Aorta (tissue), 5 donors: Measurements from ENCODE around the gene RASAL1. TPM values are rescaled to one million over a fixed set of nuclear protein-coding genes. Genes with fewer than 3 reads are reported as not detected.

Source experiments
- ATAC-seq: fragments of 200-7000 bp; cut with Tn5 transposase; one replicate; pipeline ENCODE4 v1.9.1; 2022; ENCODE audit warnings: moderate library complexity; ENCODE audit not compliant: low FRiP score
- DNase-seq, 2 donors: peaks; one replicate each; pipeline ENCODE4 v3.0.0-alpha.2; 2020
- H3K27ac ChIP-seq, 2 donors: one replicate each; pipeline ENCODE4 v1.5.1; 2013; ENCODE audit warnings: low read length in 2 of 2, mild to moderate bottlenecking in 2 of 2, moderate library complexity in 2 of 2, control low read depth in 1 of 2, inconsistent platforms in 1 of 2, low read depth in 1 of 2
- H3K27me3 ChIP-seq, 2 donors: one replicate each; pipeline ENCODE4 v1.6.1; 2013; ENCODE audit warnings: control low read depth in 1 of 2, low read length in 1 of 2, mild to moderate bottlenecking in 1 of 2, moderate library complexity in 1 of 2; ENCODE audit not compliant: insufficient read depth in 2 of 2, control insufficient read depth in 1 of 2
- H3K36me3 ChIP-seq, 2 donors: one replicate each; pipeline ENCODE4 v1.6.1; 2013; ENCODE audit warnings: control low read depth in 1 of 2, low read length in 1 of 2, mild to moderate bottlenecking in 1 of 2; ENCODE audit not compliant: insufficient read depth in 2 of 2, control insufficient read depth in 1 of 2
- H3K4me1 ChIP-seq, 2 donors: one replicate each; pipeline ENCODE4 v1.6.1; 2013; ENCODE audit warnings: low read length in 2 of 2, control low read depth in 1 of 2, mild to moderate bottlenecking in 1 of 2, moderate library complexity in 1 of 2; ENCODE audit not compliant: insufficient read depth in 2 of 2, control insufficient read depth in 1 of 2
- H3K4me3 ChIP-seq, 2 donors: one replicate each; pipeline ENCODE4 v1.5.1; 2013; ENCODE audit warnings: low read length in 2 of 2, control low read depth in 1 of 2, mild to moderate bottlenecking in 1 of 2
- H3K9me3 ChIP-seq: one replicate; pipeline ENCODE4 v1.6.1; 2013; ENCODE audit warnings: mild to moderate bottlenecking, low read length; ENCODE audit not compliant: control insufficient read depth
- WGBS, 2 donors: extraction: QIAGEN DNeasy Blood & Tissue Kit; methylation state at CpG; one replicate each; pipeline ENCODE4 v1.1.7; 2013; 5-methylcytosine and 5-hydroxymethylcytosine counted together
- intact Hi-C, 2 donors: fragments of 100-400 bp; cut with DNase I; formaldehyde crosslinking; loops; one replicate each; pipeline versions ENCODE4 v1.14.2 to v1.15.0; 2022
- polyA plus RNA-seq, 2 donors: library from polyadenylated mRNA; stranded (reverse); fragments of 200-250 nt; gene quantifications; one replicate each; pipeline ENCODE4 v1.2.3, GENCODE V29; 2013
- total RNA-seq, 2 donors: library from RNA; stranded (reverse); fragmentation: NEBNext Ultra II Directional; extraction: Animal tissue kit (Norgen Biotek cat#: 25700); gene quantifications; one replicate each; pipeline ENCODE4 v1.2.1, GENCODE V29; 2021
- donor health status: healthy with polysubstance abuse.
- donor health status: Bipolar disorder and iron deficiency.
- donor health status: DM: no; HTN: no; CAD: no.
- donor health status: DM: no; HTN: no; CAD: no.
- donor health status: DM: yes; HTN: yes; CAD: no.

The RASAL1 gene
- total and polyA plus RNA-seq, 4 donors: not detected

DNA sequence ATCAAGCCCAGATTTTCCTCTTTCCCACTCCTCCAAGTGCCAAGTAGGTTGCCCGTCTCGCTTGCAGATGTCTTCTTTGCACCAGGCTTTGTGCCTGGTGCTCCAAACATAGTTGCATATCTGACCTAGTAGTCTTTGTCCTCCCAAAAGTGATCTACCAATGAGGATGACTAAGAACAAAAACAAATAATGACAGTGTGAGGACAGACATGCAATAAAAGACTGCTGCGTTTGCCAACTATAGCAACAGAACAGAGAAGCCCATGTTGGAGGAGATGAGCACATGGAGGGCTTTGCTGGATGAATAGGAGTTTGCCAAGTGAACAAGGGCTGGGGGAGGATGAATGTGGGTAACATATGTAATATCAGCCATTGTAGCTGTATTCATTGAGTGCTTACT, 63.4 kb downstream of the RASAL1 start:
- WGBS, 2 donors: 75 to 77% methylated on average over 3 of the region's 3 CpGs
- ATAC-seq: no peak

DNA sequence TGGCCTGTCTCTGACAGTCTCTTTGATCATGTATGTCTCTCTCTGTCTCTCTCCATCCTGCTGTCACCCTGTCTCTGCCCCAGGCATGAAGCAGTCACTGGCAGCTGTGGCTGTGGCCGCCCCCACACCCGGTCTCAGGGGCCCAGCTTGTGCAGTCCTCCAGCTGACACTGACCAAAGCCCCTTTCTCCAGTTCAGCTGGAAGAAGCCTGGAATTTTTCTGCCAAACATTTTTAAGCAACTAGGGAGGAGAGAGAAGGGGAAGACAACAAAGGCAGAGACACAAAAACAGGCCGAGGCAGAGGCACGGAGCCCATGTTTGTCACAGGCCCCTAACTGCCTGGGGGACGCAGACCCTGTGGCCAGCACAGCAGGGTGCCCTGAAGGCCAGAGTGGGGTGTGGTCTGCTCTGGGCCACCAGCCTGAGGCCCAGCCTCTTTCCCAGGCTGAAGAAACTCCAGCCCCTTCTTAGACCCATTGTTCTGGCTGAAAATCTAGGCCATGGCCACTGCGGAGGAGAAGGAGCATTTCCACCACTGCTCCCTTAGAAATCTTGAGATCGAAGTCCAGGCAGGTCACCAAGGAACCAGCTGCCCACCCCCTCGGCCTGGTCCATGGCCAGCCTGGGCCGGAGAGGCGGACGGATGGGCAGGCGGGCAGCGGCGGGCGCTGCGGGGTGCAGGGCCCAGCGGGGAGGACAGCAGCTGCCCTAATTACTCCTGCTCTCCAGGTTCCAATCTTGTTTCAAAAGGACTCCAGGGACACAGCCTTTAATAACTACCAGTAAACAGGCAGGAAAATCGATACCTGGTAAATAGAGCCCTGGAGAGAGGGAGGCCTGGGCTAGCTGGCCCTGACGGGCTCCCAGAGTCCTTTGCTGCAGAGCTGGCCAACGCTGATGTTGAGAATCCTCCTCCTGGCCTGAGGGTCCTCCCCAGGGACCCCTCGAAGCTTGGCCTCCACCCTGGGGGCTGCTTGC, 64.1 kb downstream of the RASAL1 start:
- intact Hi-C loops: no loop called here
- whole genome bisulfite sequencing, 2 donors: 71 to 74% methylated on average over 21 of the region's 21 CpGs
- H3K4me1 ChIP-seq: no peaks in the 10 kb centered on the region
- no peak overlapping the region for H3K4me3 ChIP-seq
- DNase-seq (no peak), ATAC-seq (peak; percentile 39)
- no peaks in the 10 kb centered on the region for H3K9me3 ChIP-seq
- H3K27me3 ChIP-seq: no peaks in the 10 kb centered on the region
- H3K36me3 ChIP-seq: no peaks in the 10 kb centered on the region
- no peak overlapping the region for H3K27ac ChIP-seq

More for the DNA sequence above, 63.4 kb downstream of the RASAL1 start:
- intact Hi-C loops: no loop called here
- Histone ChIP-seq H3K4me1 (no peaks in the 10 kb centered on the region), H3K36me3 (no peaks in the 10 kb centered on the region), H3K9me3 (no peaks in the 10 kb centered on the region), H3K27me3 (no peaks in the 10 kb centered on the region), H3K27ac (no peak overlapping the region), H3K4me3 (no peak overlapping the region)
- no peak for DNase-seq

GRCh38 chr12:113070117-113070906, 65.2 kb downstream of the RASAL1 start:
- no peak overlapping the region for H3K4me3 ChIP-seq
- DNase-seq: peak in 1 of 2 donors; percentile 80
- no peaks in the 10 kb centered on the region for H3K4me1 ChIP-seq
- H3K9me3 ChIP-seq: no peaks in the 10 kb centered on the region
- WGBS, 2 donors: 68 to 71% methylated on average over 15 of the region's 15 CpGs
- peak; percentile 7 for ATAC-seq
- no peak overlapping the region for H3K27ac ChIP-seq
- H3K27me3 ChIP-seq: no peaks in the 10 kb centered on the region
- intact Hi-C loops: no loop called here
- H3K36me3 ChIP-seq: no peaks in the 10 kb centered on the region

DNA sequence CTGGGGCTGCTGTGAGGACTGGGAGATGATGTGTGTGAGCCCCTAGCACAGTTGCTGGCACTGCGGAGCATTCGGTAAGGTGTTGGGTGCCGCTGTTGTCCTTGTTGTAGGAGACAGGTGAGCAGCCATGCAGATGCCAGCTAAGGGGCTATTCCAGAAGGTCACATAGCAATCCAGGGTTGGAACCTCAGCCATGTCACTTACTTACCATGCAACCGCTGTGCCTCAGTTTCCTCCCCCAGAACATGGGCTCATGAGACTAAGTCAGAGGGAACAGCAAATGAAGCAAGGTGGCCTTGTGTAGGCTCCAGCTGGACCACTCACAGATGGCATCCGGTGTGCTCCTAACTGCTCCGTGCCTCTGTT, 65.8 kb downstream of the RASAL1 start:
- no peak for ATAC-seq
- DNase-seq: no peak
- WGBS, 2 donors: 90 to 93% methylated on average over 6 of the region's 6 CpGs
- Histone ChIP-seq H3K36me3 (no peaks in the 10 kb centered on the region), H3K27me3 (peaks cover 0 to 2% of the 10 kb centered on the region in 2 donors), H3K9me3 (no peaks in the 10 kb centered on the region), H3K4me1 (no peaks in the 10 kb centered on the region), H3K27ac (no peak overlapping the region), H3K4me3 (no peak overlapping the region)
- intact Hi-C loops: no loop called here

GRCh38 chr12:113069149-113069548, 66.4 kb downstream of the RASAL1 start:
- Histone ChIP-seq H3K27me3 (peaks cover 0 to 3% of the 10 kb centered on the region in 2 donors), H3K9me3 (no peaks in the 10 kb centered on the region), H3K27ac (no peak overlapping the region), H3K36me3 (no peaks in the 10 kb centered on the region), H3K4me1 (no peaks in the 10 kb centered on the region), H3K4me3 (no peak overlapping the region)
- ATAC-seq (no peak), DNase-seq (no peak)
- intact Hi-C loops: no loop called here
- WGBS, 2 donors: 66 to 75% methylated on average over 5 of the region's 5 CpGs

- H3K9me3 ChIP-seq: no peaks in the 10 kb centered on the region
- DNase-seq (no peak), ATAC-seq (no peak)
- H3K27me3 ChIP-seq: peaks cover 0 to 3% of the 10 kb centered on the region in 2 donors
- 84 to 86% methylated on average over 10 of the region's 10 CpGs for WGBS, 2 donors
- H3K4me1 ChIP-seq: no peaks in the 10 kb centered on the region
- no peak overlapping the region for H3K27ac ChIP-seq
- no peaks in the 10 kb centered on the region for H3K36me3 ChIP-seq
- no peak overlapping the region for H3K4me3 ChIP-seq
- intact Hi-C loops: no loop called here
Observed at GRCh38 chr12:113067987-113068935, 67.3 kb downstream of the RASAL1 start.

DNA sequence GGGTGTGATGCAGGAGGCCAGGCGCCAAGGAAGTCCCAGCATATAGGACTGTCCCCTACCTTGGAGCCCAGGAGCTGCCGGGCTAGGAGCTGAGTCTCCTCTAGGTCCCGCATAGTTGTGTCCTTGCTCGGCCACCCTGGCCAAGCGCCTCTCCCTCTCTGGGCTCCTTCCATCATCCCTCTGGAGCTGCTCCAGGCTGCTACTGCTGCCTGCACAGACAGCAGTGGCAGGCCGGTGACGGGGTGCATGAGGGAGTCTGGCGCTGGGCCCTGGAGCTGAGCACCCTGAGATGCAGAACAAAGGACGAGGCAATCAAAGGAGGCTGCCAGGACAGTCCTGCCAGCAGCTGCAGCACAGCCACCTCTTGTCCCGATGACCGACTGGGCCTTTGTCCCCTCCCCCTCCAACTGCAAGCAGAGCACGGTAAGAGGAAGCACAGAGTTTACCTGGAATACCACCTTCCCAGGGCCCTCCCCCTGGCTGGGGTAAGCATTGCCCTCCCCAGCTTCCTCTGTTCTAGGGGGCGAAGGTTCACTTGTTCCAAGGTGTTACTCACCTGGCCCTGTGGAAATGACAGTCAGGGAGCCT, 68.7 kb downstream of the RASAL1 start:
- WGBS, 2 donors: 42 to 50% methylated on average over 13 of the region's 13 CpGs
- H3K36me3 ChIP-seq: no peaks in the 10 kb centered on the region
- H3K4me3 ChIP-seq: no peak overlapping the region
- ATAC-seq (no peak), DNase-seq (no peak)
- no peaks in the 10 kb centered on the region for H3K4me1 ChIP-seq
- no peak overlapping the region for H3K27ac ChIP-seq
- no peaks in the 10 kb centered on the region for H3K9me3 ChIP-seq
- intact Hi-C loops: no loop called here
- H3K27me3 ChIP-seq: peaks cover 0 to 3% of the 10 kb centered on the region in 2 donors
